DLD1 (cell line): ENCODE data around the gene PROK2.

Experiments used
- in situ Hi-C: cut with HindIII; loops from 2 replicates; pipeline ENCODE4 v1.10.0; 2017; ENCODE audit warnings: low sequenced_read_pairs

Gene PROK2

GRCh38 chr3:71787851-71788405 is 3.0 kb upstream of the PROK2 start:
- in situ Hi-C loops, result no loop called here

DNA sequence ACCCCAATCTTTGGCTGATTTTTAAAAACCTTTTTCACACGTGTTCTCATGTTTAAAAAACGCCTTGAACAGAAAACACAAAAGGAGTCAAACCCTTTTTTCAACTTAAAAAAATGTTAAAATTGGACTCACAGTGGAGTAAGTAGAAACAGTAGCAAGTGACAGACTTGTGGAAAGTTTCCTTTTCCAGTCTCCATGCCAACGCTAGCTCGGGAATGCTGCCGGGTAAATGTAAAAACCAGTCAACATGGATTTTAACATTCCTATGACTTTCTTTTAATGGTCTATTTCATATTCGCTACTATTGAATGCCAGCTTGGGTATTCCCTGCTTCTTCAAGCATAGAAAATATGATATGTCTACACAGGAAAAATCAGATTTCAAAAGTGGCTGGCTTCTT is 1.6 kb upstream of the PROK2 start:
- in situ Hi-C loops, result no loop called here

GRCh38 chr3:71786217-71786549 is 1.2 kb upstream of the PROK2 start:
- in situ Hi-C loops, result no loop called here

GRCh38 chr3:71785532-71786216 is 726 bp upstream of the PROK2 start:
- in situ Hi-C loops, result no loop called here

DNA sequence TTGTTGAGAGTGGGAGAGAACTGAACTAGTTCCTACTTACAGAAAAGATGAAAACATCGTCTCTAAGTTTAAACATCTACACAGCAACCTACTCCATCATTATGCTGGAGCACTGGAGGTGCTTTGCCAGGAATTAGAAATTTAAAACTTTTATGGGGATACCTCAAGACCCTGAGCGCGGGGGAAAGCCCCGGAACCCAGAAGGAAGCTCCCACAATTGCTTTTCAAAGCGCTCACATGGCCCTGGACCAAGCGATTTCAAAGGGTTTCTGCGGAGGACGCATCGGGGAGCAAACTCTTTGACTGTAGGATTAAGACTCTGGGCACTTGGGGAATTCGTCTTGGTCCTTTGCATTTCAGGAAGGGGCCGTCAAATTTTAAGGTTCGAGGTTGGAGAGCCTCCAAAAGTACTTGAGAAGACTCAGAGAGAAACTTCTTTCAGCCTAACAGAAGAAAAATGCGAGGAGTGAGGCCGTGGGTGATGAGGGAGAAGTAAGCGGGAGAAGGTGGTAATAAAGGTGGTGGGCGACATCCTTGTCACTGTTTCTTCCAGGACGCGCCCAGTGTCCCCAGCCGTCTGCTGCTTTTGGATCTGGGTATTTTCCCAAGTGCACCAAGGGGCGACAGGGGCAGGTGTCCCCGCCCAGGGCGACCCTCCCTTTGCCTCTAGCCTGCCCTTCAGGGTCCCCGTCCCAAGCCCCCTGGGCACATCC is 591 bp downstream of the PROK2 start:
- in situ Hi-C loops, result no loop called here

DNA sequence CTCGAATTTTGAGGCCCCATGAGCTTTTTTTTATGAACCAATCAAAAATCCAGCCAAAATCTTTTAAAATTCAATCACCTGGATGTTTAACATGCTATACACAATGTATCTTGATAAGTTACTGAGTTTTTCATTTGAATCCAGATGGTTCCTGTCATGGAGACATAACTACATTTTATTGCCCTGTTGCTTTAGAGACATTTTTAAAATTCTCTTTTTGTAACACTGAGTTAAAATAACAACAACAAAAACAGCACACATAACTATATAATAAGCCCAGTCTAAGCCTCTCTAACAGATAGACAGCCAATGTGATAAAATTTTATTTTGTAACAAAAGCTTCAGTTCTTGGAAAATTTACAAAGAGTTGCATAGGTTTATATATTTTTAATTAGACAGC is 1.8 kb downstream of the PROK2 start:
- in situ Hi-C loops, result no loop called here

GRCh38 chr3:71780430-71780829 is 4.5 kb downstream of the PROK2 start:
- in situ Hi-C loops, result no loop called here

GRCh38 chr3:71779674-71780377 is 5.1 kb downstream of the PROK2 start:
- in situ Hi-C loops, result no loop called here

DNA sequence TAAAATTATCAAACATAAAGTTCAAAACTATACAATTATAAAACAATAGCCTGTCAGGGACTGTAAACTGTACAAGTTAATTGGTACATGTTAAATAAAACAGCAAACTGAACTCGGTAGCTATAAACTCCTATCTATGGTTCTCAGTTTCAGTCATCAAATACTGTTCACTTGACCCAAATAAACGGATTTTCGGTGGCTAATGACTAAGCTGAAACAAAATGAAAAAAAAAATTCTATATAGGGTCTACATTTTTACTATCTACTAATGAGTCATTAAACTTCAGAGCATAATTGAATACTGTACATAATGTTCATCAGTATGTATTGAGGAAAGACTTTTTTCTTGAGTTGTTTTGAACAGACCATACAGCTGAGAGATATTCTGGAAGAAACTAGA is 6.6 kb downstream of the PROK2 start:
- in situ Hi-C loops, result no loop called here

DNA sequence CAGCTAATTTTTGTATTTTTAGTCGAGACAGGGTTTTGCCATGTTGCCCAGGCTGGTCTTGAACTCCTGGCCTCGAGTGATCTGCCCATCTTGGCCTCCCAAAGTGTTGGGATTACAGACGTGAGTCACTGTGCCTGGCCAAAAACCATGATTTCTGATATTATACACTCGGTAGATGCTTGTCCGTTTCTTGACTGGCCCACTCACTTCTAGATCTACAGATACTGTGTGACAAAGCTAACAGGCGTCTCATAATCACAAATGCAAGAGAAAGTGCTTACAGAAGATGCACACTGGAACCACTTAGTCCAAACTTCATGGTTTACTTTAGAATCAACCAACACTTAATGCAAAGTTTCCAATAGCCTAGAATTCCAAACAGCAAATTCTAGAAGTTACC is 8.4 kb downstream of the PROK2 start:
- in situ Hi-C loops, result no loop called here

DNA sequence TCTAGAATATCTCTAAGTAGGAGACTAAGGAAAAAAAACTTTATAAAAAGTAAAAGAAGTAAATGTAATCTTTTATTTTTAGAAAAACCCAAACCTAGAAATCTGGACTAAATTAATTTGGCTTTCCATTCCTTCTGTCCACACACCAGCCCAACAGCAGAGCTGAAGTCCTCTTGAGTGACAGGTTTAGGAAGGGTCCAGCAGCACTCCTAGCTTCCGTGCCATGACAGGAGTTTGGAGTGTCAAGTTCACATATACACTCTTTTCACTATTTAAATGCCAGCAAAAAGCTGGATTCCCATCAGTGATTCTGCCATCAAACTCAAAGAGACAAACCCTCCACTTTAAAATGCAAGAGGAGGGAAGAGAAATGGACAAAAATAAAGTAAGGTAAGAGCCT is 13.1 kb downstream of the PROK2 start:
- in situ Hi-C loops, result no loop called here

GRCh38 chr3:71771126-71771525 is 13.8 kb downstream of the PROK2 start:
- in situ Hi-C loops, result no loop called here

GRCh38 chr3:71763426-71763825 is 21.5 kb downstream of the PROK2 start:
- in situ Hi-C loops, result no loop called here

GRCh38 chr3:71760140-71760539 is 24.8 kb downstream of the PROK2 start:
- in situ Hi-C loops, result no loop called here

- in situ Hi-C loops, result no loop called here
Observed at GRCh38 chr3:71759401-71759800, 25.5 kb downstream of the PROK2 start.

GRCh38 chr3:71758091-71758490 is 26.9 kb downstream of the PROK2 start:
- in situ Hi-C loops, result no loop called here

GRCh38 chr3:71754610-71755253 is 30.2 kb downstream of the PROK2 start:
- in situ Hi-C loops, result no loop called here

GRCh38 chr3:71753701-71754609 is 31.0 kb downstream of the PROK2 start, which contains the start of gene GPR27:
Gene GPR27 (plus strand): TSS chr3:71753855. CDS start chr3:71754050, 195 bp downstream.
- in situ Hi-C loops, result no loop called here

DNA sequence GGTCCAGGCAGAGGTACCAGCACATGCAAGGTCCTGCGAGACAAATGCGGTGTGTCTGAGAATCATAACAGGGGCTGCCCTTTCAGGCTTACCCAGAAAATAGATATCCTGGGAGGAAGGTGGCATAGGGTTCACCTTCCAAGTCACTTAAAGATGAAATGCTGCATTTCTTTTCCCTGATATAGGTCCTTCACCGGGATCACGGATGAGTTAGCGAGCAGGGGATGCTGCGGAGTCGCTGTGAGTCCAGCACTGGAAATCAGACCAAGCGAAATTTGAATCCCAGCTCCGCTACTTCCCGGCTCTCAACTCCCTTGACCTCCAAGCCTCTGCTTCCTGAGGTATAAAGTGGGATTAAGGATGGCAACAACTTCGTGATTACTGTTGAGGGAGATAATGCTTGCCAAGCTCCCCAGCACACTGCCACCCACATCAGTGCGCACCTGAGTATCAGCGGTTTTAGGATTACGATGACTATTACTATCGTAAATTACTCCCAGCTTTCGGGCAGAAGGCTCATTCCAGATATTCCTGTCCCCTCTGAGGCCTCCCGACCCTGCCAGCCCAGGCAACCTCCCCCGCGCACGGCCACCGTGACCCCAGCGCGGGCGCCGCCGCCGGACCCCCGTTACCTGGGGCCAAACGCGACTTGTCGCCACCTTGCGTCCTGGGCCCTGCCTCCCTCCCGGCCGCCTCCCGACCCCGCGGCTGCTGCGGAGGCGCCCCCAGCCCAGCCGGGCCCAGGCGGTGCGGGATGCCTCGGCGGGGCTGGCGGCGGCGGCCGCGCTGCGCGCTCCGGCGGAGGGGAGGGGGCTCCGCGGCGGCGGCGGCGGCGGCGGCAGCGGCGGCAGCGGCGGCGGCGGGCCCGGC is 31.9 kb downstream of the PROK2 start:
- in situ Hi-C loops, result no loop called here
